Measurements from ENCODE around the gene DHRS4L2.
"Not testable (repeated sequence)": the region's sequence is repeated elsewhere in the genome, so short reads cannot be mapped to it uniquely, and the experiment has no call there.

DHRS4L2 gene

DNA sequence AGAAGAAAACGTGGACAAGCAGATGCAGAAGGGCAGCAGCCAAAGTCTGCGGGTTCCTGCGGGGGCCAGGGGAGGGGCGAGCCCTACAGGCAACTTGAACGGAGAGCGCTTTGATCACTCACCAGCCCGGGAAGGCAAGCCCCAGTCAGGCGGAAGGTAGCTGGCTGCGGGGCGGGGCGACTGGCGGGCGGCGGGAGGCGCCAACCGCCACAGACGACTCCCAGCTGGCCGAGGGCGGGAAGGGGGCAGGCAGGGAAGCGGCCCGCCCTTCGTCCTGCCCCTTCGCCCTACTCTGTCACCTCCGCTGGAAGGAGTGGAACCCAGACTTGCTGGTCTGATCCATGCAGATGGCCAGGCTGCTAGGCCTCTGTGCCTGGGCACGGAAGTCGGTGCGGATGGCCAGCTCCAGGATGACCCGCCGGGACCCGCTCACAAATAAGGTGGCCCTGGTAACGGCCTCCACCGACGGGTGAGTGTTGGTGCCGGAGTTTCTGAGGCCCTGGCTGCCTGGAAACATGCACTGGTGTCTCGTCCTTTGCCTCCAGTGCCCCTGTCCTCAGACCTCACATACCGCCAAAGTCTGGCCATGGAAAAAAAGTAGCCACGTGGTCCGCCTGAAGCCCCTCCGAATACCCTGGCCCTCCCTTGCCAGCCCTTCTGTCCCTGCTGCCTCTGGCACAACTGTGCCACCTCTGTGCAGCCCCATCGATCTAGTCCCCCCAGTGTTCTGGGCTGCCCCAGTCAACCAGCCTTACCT is at the start of gene DHRS4L2:
TSS of gene DHRS4L2 (plus strand) at position 323 of the 757 bp plus-strand sequence. CDS start at position 342, 19 bp downstream.
- not testable (repeated sequence) for FAIRE-seq

GRCh38 chr14:23939607-23940326 is 49.0 kb upstream of the DHRS4L2 start:
- no peak for FAIRE-seq

- no peak for FAIRE-seq
Observed at GRCh38 chr14:23941230-23941629, 47.5 kb upstream of the DHRS4L2 start.

- no peak for FAIRE-seq
Observed at GRCh38 chr14:23941669-23942068, 47.1 kb upstream of the DHRS4L2 start.

GRCh38 chr14:23942587-23942986 is 46.1 kb upstream of the DHRS4L2 start:
- FAIRE-seq: no peak

- FAIRE-seq: not testable (repeated sequence)
Observed at GRCh38 chr14:23949069-23949468, 39.7 kb upstream of the DHRS4L2 start.

DNA sequence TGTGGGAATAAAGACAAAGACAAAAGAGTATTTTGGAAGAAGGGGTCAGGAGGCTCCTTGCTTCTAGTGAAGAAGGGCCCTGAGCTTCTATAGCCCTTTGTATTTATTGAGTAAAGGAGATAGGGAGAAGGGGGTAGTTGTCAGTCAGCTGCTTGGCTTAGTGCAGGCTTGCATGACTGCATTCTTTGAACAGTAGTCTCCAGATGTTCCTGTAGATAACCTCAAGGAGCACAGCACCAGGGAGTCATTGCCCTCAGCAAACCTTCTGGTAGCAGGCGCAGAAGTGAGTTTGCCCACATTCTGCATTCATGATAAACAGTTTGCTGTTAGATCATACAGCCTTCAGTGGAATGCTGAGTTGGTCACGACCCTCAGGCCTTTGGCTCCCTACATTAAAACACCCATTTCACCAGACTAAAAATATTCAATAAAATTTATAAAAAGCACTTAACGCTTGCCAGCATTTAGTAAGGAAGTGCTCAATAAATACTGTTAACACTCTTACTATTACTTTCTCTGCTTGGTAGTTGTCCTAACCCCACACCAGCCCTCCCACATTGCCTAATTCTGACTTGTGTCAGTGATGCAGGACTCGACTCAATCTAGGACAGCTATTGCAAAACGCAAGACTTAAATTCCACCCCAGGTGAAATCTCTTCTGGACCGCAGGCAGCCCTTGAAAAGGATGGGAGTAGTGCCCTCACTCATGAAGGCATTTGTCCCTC is 38.2 kb upstream of the DHRS4L2 start:
- FAIRE-seq: no peak

DNA sequence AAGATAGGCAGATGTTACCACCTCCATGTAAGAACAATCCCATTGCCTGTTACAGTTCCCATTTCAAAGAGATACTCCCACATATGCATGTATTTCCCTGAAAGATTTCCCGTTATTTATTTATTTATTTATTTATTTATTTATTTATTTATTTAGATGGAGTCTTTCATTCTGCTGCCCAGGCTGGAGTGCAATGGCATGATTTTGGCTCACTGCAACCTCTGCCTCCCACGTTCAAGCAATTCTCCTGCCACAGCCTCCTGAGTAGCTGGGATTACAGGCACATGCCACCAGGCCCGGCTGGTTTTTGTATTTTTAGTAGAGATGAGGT is 37.6 kb upstream of the DHRS4L2 start:
- FAIRE-seq: not testable (repeated sequence)

GRCh38 chr14:23951590-23952201 is 37.0 kb upstream of the DHRS4L2 start:
- no peak for FAIRE-seq

GRCh38 chr14:23953116-23953463 is 35.6 kb upstream of the DHRS4L2 start:
- FAIRE-seq: not testable (repeated sequence)

GRCh38 chr14:23953464-23954278 is 35.1 kb upstream of the DHRS4L2 start, which contains the start of gene DHRS4:
DHRS4 (plus strand) TSS chr14:23953770; CDS start chr14:23953789, 19 bp downstream.
- no peak for FAIRE-seq

DNA sequence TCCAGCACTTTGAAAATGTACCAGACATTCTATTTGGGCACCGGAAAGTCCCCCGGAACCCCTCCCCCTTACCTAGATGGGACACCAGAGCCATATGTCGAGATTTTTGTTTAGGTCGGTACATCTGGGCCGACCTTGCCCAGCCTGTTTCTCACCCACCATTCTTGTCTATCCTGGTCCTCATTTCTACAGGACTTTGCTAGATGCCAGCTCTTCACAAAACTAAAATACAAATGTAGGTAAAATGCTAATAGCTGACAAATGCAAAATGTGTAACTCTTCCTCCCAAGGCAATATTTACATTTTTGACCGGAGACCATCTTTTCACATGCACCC is 34.5 kb upstream of the DHRS4L2 start:
- FAIRE-seq: not testable (repeated sequence)

DNA sequence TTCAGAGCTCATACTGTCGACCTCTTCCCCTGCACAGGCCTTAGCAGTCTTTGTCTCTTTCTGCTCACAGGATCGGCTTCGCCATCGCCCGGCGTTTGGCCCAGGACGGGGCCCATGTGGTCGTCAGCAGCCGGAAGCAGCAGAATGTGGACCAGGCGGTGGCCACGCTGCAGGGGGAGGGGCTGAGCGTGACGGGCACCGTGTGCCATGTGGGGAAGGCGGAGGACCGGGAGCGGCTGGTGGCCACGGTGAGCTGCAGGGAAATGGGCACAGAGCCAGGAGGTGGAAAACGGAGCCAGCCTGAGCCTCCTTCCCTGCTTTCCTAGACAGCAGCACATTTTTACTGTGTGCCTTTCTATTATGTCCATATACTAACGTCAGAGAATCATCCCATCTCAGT is 33.8 kb upstream of the DHRS4L2 start:
- not testable (repeated sequence) for FAIRE-seq

DNA sequence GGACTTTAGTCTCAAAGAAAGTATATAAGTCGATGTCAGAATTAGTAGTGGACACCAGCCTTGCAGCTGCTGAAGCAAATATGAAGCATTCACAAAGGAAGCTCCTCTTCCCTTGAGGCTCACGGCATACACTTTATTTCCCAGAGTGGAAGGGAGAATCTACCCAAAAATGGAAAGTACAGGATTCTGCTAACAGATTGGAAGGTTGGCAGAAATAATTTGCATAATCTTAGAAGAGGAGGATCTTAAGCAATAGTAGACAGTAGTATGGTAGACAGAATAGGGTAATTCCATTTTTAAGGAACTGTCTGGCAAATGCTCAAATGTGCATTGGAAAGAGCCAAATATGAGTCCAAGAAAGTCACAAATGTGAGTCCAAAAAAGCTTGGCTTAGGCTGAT is 32.9 kb upstream of the DHRS4L2 start:
- not testable (repeated sequence) for FAIRE-seq

DNA sequence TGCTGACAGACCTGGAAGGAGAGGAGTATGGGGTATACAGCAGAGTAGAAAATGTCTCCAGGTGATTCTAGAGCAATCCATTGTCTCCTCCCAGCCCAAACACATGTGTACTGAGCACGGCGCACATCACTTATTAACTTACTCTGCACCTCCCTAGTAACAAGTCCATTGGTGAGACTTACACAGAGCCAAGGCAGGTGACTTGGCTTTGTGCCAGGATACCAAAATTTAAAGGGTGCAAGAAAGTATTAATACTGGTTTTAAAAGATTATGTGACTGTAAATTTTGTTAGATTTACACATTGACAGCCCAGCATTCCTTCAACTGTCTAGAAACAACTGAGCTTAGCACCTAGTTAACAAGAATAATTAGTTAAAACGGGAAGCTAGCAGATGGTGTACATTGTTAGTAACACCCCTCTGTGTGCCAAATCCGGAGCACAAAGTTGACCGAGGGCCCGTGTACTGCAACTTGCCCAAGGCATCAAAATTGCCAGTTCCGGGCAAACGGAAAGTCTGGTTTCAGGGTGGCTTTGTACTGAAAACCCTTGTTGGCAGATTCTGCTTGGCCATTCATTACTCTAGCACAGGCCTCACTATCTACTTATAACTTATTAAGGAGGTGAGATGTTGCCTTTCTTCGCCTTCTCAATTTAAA is 30.7 kb upstream of the DHRS4L2 start:
- not testable (repeated sequence) for FAIRE-seq

DNA sequence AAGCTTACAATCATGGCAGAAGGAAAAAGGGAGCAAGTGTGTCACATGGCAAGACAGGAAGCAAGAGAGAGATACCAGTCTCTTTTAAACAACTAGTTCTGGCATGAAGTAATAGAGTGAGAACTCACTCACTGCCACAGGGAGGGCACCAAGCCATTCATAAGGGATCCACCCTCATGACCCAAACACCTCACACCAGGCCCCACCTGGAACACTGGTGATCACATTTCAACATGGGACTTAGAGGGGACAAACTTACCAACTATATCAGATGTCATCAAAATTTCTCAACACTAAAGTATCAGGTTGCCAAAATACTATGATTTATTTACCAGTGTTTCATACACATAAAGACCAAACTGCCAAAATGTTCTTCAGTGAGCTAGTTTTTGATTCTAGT is 27.8 kb upstream of the DHRS4L2 start:
- not testable (repeated sequence) for FAIRE-seq

DNA sequence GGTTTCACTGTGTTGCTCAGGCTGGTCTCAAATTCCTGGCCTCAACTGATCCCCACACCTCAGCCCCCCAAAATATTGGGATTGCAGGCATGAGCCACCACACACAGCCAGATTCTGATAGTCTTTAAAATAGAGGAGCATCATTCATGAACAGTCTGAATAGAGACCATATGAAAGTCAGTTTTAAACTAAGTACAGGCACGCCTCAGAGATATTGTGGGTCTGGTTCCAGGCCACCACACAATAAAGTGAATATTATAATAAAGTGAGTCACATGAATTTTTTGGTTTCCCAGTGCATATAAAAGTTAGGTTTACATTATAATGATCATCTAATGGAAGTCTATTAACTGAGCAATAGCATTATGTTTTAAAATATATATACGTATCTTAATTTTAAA is 27.0 kb upstream of the DHRS4L2 start:
- not testable (repeated sequence) for FAIRE-seq

- not testable (repeated sequence) for FAIRE-seq
Observed at GRCh38 chr14:23969130-23969480, 19.6 kb upstream of the DHRS4L2 start.

DNA sequence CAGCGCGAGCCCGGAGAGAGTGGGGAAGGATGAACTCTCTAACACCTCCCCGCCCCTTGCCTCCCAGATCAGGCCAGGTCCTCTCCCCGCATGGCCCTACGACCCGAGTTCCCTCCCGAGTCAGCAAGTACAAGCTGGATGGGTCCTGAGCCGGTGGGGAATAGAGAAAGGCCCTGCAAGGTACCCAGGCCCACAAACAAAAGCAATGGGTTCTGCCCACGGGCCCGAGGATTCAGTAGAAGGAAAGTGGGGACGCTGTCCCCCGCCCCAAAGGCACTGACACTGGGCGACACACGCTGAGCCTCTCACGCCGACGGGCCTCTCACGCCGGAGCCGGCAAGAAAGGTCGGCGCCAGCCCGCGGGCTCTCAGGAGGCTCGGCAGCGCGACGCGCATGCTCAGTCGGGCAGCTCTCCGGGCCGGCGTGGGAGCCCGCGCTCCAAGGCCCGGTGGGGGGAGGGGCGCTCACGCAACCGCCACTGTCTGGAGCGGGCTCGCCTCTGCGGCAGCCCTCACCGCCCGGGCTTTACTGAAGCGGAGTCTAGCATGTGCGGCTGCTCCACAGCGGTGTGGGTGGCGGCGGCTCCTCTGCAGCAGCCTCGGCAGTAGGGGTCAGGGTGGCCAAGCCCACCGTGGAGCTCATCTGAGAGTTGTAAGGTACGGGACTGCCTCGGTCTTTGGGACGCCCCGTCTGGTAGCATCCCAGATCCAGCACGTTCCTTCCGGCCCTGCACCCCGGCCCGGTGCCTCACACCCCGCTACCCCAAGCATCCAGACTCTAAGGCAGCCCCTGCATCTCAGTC is 19.0 kb upstream of the DHRS4L2 start:
- FAIRE-seq: not testable (repeated sequence)

DNA sequence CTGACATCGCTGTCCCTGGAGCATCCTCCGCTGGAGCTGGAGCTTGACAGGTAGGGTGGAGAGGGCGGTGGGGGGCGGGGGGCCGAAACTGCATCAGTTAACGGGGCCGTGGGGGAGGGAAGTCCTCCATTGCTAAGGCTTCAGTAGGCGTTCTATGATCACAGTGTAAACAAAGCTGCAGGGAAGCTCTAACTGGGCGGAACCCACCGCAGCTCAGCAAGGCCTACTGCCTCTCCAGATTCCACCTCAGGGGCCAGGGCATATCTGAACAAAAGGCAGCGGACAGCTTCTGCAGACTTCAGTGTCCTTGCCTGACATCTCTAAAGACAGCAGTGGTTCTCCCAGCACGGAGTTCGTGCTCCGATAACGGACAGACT is 18.5 kb upstream of the DHRS4L2 start:
- FAIRE-seq: not testable (repeated sequence)

- not testable (repeated sequence) for FAIRE-seq
Observed at GRCh38 chr14:23973178-23973577, 15.6 kb upstream of the DHRS4L2 start.

Data from islet of Langerhans (tissue), 1 donor.